ENCODE measurements around the gene CSHL1.
"Not testable (repeated sequence)": the region's sequence is repeated elsewhere in the genome, so short reads cannot be mapped to it uniquely, and the experiment has no call there.

- not testable (repeated sequence) for TF ChIP-seq POLR2A (IDR thresholded peaks at IDR 0.05; ENCODE audit: low read length); GATA1 (IDR thresholded peaks at IDR 0.05; ENCODE audit: low read depth, low read length)
Observed at GRCh38 chr17:63901971-63902370, 9.1 kb downstream of the CSHL1 start.

Measured in erythroblast (primary cell).